HG03469 (cell line): ENCODE data around the gene PRR23E.

Source experiments
- ATAC-seq: cut with Tn5 transposase; IDR thresholded peaks from one replicate; pipeline ENCODE4 v1.9.1; 2021; ENCODE audit warnings: mild to moderate bottlenecking, moderate library complexity, moderate number of reproducible peaks; ENCODE audit not compliant: unreplicated experiment

PRR23E gene

DNA sequence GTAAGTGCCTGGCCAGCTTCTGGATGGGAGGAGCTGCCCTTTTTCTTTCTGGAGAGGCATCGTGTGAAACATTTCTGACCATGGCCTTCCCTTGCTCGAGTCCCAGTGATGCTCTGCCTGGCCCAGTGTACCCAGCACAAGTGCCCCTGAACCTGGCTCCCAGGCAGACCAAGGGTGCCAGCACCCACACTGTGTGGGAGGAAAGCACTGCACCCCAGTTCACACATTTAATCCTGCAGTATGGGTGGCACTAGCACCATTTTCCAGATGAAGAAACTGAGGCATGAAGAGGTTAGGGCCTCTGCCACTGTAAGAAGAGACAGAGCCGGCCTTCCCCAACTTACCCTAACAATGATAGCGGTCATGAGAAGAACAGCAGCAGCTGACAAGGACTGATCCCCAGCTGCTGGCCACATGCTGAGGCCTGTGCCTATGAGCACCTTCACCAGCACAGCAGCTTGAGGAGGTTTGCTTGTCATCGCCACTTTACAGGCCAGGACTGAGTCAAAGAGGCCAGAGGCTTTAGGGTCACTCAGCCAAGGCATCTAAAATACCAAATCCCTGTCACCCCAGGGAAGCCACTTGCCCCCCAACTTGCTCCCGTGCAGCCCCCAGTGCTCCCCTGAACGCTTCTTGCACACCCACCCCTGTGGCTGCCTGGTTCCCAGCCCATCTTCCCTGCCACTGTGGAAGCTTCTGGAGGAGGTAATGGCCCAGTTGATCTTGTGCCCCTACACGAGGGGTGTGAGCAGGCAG, 15.0 kb downstream of the PRR23E start:
- ATAC-seq: no peak

DNA sequence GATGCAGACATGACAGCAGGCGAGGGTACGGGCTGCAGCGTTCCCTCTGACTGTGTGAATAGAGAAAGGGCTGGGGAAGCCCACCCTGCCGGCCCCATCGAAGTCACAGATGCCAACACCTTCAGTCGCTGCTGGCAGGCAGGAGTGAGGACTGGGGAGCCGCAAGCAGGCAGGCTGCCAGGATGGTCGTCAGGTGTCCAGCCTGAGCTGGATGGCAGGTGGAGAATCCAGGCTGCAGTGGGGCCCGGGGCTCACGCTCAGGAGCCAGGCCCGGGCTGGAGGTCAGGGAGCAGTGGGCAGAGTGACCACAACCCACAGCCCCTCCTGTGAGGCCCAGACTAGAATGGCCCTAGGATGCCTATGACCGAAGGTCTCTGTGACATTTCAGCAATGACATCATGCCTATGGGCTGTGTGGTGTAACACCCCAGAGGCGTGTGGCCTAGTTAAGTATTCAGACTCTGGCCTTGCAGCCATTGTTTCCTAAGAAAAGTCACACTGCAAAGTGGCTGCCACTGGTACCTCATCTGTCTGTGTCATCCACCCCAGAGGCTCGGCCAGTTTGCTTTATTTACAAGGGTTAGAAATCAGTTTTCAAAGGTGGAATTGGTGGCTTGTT, 15.7 kb downstream of the PRR23E start:
- ATAC-seq: no peak

DNA sequence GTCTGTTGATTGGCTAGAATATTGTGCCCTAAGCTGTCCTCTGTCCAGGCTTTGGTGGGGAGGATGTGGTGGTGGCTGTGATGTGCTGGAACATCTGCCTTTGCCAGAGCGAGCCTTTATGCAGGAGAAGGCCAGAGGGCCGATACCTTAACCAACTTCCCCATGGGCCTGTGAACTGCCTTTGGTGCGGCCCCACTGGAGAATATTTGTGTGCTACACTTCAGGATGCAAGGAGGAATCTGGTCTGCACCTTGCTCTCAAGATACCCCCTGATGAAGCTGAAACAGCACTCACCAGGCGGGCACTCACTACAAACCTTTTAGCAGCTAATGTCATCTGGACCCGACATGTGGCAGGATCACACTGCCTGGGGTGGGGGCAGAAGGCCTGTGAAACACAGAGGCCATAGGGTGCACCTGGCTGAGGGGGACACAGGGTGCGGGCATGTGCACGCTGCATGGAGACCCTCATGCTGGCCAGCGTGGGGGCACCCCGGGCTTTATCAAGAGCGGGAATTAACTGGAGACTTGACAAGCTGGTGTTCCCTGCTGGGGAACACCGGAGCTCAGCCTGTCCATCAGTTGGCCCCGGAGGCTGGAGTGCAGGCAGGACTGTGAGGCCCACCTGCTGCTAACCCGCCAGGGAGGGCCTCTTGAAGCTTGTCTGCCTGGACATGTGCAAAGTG, 16.4 kb downstream of the PRR23E start:
- no peak for ATAC-seq

DNA sequence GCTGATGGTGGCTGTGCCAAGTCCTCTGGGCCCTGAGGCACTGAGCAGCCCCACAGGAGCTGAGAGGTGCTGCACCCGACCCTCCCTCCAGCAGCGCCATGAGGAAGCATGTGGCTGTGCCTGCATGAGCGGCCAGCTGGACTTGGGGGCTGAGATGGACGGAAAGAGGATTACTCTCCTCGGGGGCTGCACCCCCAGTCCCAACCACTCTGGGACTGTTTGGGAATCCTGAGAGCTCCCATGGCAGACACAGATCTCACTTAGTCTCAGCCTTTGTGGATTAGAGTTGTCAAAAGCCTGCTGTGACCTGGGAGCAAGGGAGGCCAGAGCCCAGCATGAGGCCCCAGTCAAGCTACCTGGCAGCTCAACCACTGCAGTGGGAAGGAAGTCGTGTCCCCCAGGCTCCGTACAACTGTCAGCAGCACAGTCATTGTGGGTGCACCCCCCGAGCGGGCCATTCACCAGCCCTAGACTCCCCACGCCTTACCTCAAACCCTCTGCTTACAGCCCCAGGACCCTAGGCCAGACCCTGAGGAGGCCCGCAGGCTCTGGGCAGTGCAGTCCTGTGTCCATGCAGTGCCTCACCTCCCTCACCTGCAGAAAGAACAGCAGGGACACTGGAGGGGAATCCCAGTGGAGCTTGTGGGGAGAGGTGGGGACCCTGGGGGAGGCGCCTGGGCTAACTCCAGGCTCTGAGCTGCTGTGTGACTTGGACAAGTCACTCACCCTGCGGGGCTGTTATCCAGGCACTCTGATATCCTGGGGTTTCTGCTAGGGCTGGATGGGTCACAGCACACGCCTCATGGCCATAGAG, 17.1 kb downstream of the PRR23E start:
- no peak for ATAC-seq

DNA sequence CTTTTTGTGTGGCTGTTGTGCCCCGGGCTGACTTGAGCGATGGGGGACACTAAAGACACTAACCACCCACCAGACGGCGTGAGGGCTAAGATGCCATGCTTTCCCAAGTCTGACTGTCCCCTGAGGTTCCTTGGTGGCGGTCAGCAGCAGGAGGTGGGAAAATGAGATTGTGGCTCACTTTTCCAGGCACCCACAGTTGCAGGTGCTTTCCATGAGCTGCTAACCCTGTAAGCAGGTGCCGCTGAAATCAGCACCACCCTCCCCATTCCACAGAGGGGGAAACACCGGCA, 17.7 kb downstream of the PRR23E start:
- ATAC-seq: no peak

GRCh38 chr3:127211118-127212060, 18.5 kb downstream of the PRR23E start:
- ATAC-seq: no peak

- no peak for ATAC-seq
These were observed 19.3 kb downstream of the PRR23E start for GRCh38 chr3:127212231-127212630.

- ATAC-seq: no peak
These were observed 19.8 kb downstream of the PRR23E start for GRCh38 chr3:127212711-127213110.

DNA sequence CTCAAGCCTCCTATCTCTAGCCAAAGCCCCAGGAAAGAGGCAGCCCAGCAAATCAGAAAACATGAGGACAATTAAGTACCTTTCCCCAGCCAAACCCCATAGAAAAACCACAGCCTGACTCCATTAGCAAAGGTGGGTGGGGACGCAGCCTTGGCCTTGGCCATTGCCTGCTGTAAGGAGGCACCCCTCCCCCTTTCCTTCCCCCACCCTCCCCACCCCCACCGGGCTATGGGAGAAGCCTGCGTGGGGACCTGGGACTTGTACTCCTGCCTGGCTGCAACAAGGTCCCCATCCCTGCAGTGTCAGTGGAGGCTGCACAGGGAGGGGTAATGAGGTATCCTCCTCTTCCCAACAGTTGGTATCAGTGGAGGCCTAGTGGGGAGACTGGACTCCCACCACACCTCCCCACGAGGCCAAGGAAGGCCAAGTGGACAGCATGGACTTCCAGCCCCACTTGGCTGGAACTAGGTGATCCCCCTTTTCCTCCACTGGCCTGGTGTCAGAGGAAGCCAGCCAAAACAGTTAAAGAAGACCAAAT, 20.5 kb downstream of the PRR23E start:
- no peak for ATAC-seq

DNA sequence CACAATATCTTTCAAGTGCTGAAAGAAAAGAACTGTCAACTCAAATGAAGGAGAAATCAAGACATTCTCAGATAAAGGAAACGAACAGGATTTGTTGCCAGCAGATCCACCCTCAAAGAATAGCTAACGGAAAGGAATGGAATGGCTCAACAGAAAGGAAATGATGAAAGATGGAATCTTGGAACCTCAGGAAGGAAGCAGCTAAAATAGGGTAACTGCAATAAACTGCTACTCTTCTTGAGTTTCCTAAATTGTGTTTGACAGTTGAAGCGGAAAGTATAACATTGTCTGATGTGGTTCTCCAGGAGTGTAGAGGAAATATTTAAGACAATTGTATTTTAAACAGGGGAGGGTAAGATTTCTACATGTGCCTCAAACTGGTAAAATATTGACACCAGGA, 22.0 kb downstream of the PRR23E start:
- ATAC-seq: no peak

DNA sequence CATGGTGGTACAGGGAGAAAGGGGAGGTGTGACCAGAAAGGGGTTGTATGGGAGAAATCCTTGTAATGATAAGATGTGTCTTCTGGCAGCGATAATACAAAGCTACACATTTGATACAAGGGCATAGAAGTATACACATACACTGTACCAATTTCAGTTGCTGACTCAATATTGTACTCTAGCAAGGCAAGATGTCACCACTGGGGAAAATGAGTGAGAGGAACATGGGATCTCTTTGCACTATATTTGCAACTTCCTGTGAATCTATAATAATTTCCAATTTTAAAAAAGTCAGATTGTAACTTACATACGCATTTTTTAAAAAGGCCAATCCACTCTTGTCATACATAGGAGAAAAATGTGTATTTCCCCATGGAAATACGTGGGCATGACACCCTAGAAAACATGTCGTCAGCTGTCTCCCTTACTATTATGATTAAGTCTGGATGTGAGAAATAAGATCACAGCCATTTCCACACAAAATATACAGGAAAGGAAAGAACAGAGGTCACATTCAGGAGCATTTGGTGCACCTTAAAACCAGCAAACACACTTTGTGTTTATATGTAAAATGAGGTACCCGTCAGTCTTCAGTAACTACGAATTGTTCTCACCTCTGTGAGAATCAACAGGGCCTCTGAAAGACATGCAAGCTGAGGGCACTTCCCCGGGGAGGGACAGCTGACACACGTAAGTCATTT, 22.9 kb downstream of the PRR23E start:
- ATAC-seq: no peak

GRCh38 chr3:127216415-127217261, 23.7 kb downstream of the PRR23E start:
- no peak for ATAC-seq

DNA sequence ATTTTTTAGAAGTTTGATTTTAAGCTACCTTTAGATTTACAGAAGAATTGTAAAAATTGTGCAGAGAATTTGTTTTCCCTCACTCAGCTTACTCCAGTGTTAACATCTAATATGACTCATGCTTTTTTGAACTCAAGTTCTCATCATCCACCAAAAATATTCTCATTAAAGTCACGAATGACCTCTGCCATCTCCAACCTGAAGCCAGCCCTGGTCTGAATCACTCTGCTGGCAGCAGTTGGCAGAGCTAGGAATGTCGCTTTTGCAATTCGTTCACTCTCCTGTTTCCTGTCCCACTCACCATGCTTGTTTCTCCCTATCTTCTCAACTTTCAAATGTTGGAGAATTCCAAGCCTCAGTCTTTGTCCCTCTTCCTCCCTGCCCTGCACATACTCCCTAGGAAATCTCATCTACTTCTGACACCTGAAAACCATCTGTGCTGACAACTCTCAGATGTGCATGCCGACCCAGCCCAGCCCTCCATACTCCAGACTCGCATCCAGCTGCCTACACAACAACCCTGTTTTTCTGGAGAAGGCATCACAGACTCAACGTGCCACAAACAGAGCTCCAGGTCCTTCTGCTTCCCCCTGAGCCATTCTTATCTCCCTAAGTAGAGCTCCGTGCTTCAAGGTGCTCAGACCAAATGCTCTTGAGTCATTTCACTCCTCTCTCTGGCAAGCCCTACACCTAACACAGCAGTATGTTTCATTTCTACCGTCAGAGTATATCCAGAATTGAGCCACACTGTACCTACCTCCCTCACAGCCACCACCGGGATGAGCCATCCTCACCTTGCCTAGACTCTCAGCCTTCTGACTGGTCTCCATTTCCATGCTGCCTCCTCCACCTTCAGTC, 24.9 kb downstream of the PRR23E start:
- no peak for ATAC-seq

GRCh38 chr3:127218454-127218922, 25.6 kb downstream of the PRR23E start:
- ATAC-seq: no peak

- no peak for ATAC-seq
These were observed 27.6 kb downstream of the PRR23E start for GRCh38 chr3:127220497-127220896.

GRCh38 chr3:127221037-127221436, 28.1 kb downstream of the PRR23E start:
- no peak for ATAC-seq

DNA sequence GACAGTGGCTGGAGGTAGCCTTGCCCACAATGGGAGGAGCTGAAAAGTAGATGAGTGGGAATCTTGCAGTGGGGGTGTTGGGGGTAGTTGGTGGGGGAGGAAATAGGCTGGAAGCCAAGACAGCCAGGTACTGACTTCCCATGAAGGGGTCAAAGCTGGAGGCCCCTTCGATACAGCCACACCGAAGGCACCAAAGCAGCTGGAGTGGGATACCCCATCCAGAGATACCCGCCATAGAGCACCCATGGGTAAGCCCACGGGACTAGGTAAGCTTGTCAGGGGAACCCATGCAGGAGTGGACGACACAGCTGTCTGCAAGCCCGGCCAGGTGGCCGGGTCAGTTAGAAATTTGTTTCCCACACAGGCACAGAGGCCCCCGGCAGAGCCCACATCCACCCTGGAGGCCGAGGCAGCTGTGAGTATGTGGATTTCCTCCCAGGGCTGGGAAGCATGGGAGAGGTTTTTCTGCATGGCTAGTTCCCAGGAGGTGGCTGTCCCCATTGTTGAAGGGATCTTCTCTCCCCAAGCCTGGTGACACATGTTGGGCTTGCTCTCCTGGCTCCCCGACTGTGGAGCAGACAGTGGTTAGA, 28.6 kb downstream of the PRR23E start:
- ATAC-seq: no peak
